ENCODE measurements around the gene RINT1. TPM values are rescaled to one million over a fixed set of nuclear protein-coding genes. Genes with fewer than 3 reads are reported as not detected.

The RINT1 gene
- polyA plus RNA-seq, 2 of the 4 experiments (the other 2 are of a cell fraction) = 26.3 to 34.9 TPM

- no peak for TF ChIP-seq CBX2 (IDR thresholded peaks at IDR 0.05; ENCODE audit: borderline replicate concordance, low read depth)
Observed at GRCh38 chr7:105567024-105567423, 35.0 kb downstream of the RINT1 start (continued).

- POLR2A ChIA-PET = no interaction called here
- FAIRE-seq = no peak
- CTCF ChIA-PET = interaction anchor here (1.3 to 1.6 kb wide), 2 partner anchors 22 to 24 kb away, joined by 4 to 5 read pairs; no protein-coding TSS in a partner anchor
Observed at GRCh38 chr7:105567821-105568220, 35.8 kb downstream of the RINT1 start.

GRCh38 chr7:105571891-105572290 lies 39.9 kb downstream of the RINT1 start:
- no peak overlapping the region for H3K4me3 ChIP-seq
- H3K27ac ChIP-seq = no peak overlapping the region
- FAIRE-seq (no peak), DNase-seq (ENCODE audit: low read depth in 1 of 2, low spot score in 1 of 2) (no peak), ATAC-seq (no peak)
- WGBS (ENCODE audit: missing lambda C conversion rate) = 96% methylated on average over 2 of the region's 2 CpGs
- no peaks in the 10 kb centered on the region for H3K4me1 ChIP-seq
- 0 out of 3 replicates have a peak, but pooled peaks cover 3% of the 10 kb centered on the region for H3K9me3 ChIP-seq
- ChIA-PET CTCF (interaction anchor here (1.5 kb wide), 1 partner anchor 17 kb away, joined by 7 read pairs; no protein-coding TSS in a partner anchor), POLR2A (no interaction called here)
- H3K4me2 ChIP-seq = no peak overlapping the region
- peak; percentile 31 for TF ChIP-seq MAFK (IDR thresholded peaks at IDR 0.05; ENCODE audit: partially characterized antibody)
- no peak for TF ChIP-seq CBX2 (IDR thresholded peaks at IDR 0.05; ENCODE audit: borderline replicate concordance, low read depth)

More at GRCh38 chr7:105567821-105568220, 35.8 kb downstream of the RINT1 start:
- ATAC-seq = no peak
- no peaks in the 10 kb centered on the region for H3K4me1 ChIP-seq
- no peak for DNase-seq (ENCODE audit: low read depth in 1 of 2, low spot score in 1 of 2)
- WGBS (ENCODE audit: missing lambda C conversion rate) = 94% methylated on average over 3 of the region's 3 CpGs
- no peak for TF ChIP-seq MAFK (IDR thresholded peaks at IDR 0.05; ENCODE audit: partially characterized antibody)
- TF ChIP-seq E2F6 (IDR thresholded peaks at IDR 0.05; ENCODE audit: borderline replicate concordance, low read depth) = no peak
- no peak for TF ChIP-seq NPAS2 (CRISPR knock-in tag; IDR thresholded peaks at IDR 0.05; ENCODE audit: borderline replicate concordance)
- no peak for TF ChIP-seq EHMT2 (IDR thresholded peaks at IDR 0.05; ENCODE audit: low read depth)
- no peak for TF ChIP-seq CEBPB (IDR thresholded peaks at IDR 0.05)
- no peak for TF ChIP-seq USF2 (IDR thresholded peaks at IDR 0.05)
- TF ChIP-seq EP300 (IDR thresholded peaks at IDR 0.05) = no peak
- no peak for TF ChIP-seq MAX (IDR thresholded peaks at IDR 0.05)
- TF ChIP-seq ZFP36 (IDR thresholded peaks at IDR 0.05; ENCODE audit: borderline replicate concordance, partially characterized antibody) = no peak
- no peak for TF ChIP-seq HOXB13 (CRISPR knock-in tag; IDR thresholded peaks at IDR 0.05; ENCODE audit: low read depth)
- H3K4me2 ChIP-seq = no peak overlapping the region
- no peak overlapping the region for H3K27ac ChIP-seq
- H3K4me3 ChIP-seq = no peak overlapping the region
- no peaks in the 10 kb centered on the region for H3K9me3 ChIP-seq

- CTCF ChIA-PET = interaction anchor here (0.6 to 1.5 kb wide), 2 partner anchors 12 to 55 kb away, joined by 3 read pairs; partner anchors contain the start of gene PUS7
- no peak for TF ChIP-seq HOXB13 (CRISPR knock-in tag; IDR thresholded peaks at IDR 0.05; ENCODE audit: low read depth)
- no peak for TF ChIP-seq CEBPB (IDR thresholded peaks at IDR 0.05)
- TF ChIP-seq TFCP2L1 (CRISPR knock-in tag; IDR thresholded peaks at IDR 0.05) = no peak
- no peak for TF ChIP-seq TP53 (CRISPR knock-in tag; IDR thresholded peaks at IDR 0.05)
- TF ChIP-seq CBX8 (IDR thresholded peaks at IDR 0.05) = no peak
- no peak for TF ChIP-seq KDM1A (IDR thresholded peaks at IDR 0.05; ENCODE audit: low read depth)
- TF ChIP-seq FOSB (CRISPR knock-in tag; IDR thresholded peaks at IDR 0.05) = no peak
- no peak for TF ChIP-seq EP300 (IDR thresholded peaks at IDR 0.05)
- no peak for TF ChIP-seq MAX (IDR thresholded peaks at IDR 0.05)
- no peak for TF ChIP-seq KDM5A (IDR thresholded peaks at IDR 0.05)
- TF ChIP-seq ZFP36 (IDR thresholded peaks at IDR 0.05; ENCODE audit: borderline replicate concordance, partially characterized antibody) = no peak
- TF ChIP-seq CBX2 (IDR thresholded peaks at IDR 0.05; ENCODE audit: borderline replicate concordance, low read depth) = no peak
- TF ChIP-seq JUN (IDR thresholded peaks at IDR 0.05) = no peak
- TF ChIP-seq CTCF (IDR thresholded peaks at IDR 0.05) = no peak
- TF ChIP-seq E2F6 (IDR thresholded peaks at IDR 0.05; ENCODE audit: borderline replicate concordance, low read depth) = no peak
- TF ChIP-seq ZC3H11A (IDR thresholded peaks at IDR 0.05) = no peak
- TF ChIP-seq RARB (CRISPR knock-in tag; IDR thresholded peaks at IDR 0.05) = no peak
- no peak for TF ChIP-seq USF2 (IDR thresholded peaks at IDR 0.05)
- no peak for FAIRE-seq
Observed at GRCh38 chr7:105577251-105577650, 45.2 kb downstream of the RINT1 start.

More at GRCh38 chr7:105577251-105577650, 45.2 kb downstream of the RINT1 start:
- POLR2A ChIA-PET = no interaction called here
- Histone ChIP-seq H3K27ac (no peak overlapping the region), H3K9me3 (0 out of 3 replicates have a peak, but pooled peaks cover 3% of the 10 kb centered on the region), H3K4me1 (peaks cover 7% of the 10 kb centered on the region; the same call in 2 of the 3 replicates), H3K4me3 (no peak overlapping the region), H3K4me2 (no peak overlapping the region)
- DNase-seq (ENCODE audit: low read depth in 1 of 2, low spot score in 1 of 2) (no peak), ATAC-seq (no peak)
- WGBS (ENCODE audit: missing lambda C conversion rate) = 89% methylated on average over 1 of the region's 1 CpG
